HepG2 (cell line): ENCODE results near the gene LCE7A. TPM values are rescaled to one million over a fixed set of nuclear protein-coding genes. Genes with fewer than 3 reads are reported as not detected.

Experiments used
- polyA plus RNA-seq, 8 experiments: library from polyadenylated mRNA; depleted of rRNA in 3 of 8; stranded (reverse) in 7 of 8; unstranded in 1 of 8; fragments of >200 nt; fragmentation: Illumina TruSeq in 4 of 8; extraction: Trizol in 4 of 8; gene quantifications; 2 replicates each; pipeline versions ENCODE4 v1.2.1 to v1.2.3, GENCODE V29; 2011 to 2016; ENCODE audit warnings: low read depth in 4 of 8, missing spikeins in 1 of 8, mixed read lengths in 1 of 8; ENCODE audit not compliant: insufficient read depth in 1 of 8
- total RNA-seq, 5 experiments: library from RNA; depleted of rRNA; stranded (reverse); fragments of >200 nt; fragmentation: Illumina TruSeq; extraction: Trizol; gene quantifications; 2 replicates each; pipeline ENCODE4 v1.2.3, GENCODE V29; 2016; ENCODE audit warnings: low read depth in 1 of 5

The LCE7A gene
- total and polyA plus RNA-seq, 2 of the 13 experiments (the other 11 are each of a cell fraction or from before 2014, with no cell fraction given), result not detected

Other genes starting within 250 kb of the LCE7A start
- not detected in 2 replicates for gene LCE3B, start 246.2 kb upstream of the LCE7A start, total RNA-seq (2016; rRNA removed; fragmentation: Illumina TruSeq; extraction: Trizol)
- not detected in 2 replicates for gene LCE3B, start 246.2 kb upstream of the LCE7A start, polyA plus RNA-seq (2011; rRNA removed)
- not detected in 2 replicates for gene LCE3A, start 236.9 kb upstream of the LCE7A start, total RNA-seq (2016; rRNA removed; fragmentation: Illumina TruSeq; extraction: Trizol)
- gene LCE3A, start 236.9 kb upstream of the LCE7A start, polyA plus RNA-seq (2011; rRNA removed), result not detected in 2 replicates
- not detected in 2 replicates for gene LCE2D, start 196.6 kb upstream of the LCE7A start, total RNA-seq (2016; rRNA removed; fragmentation: Illumina TruSeq; extraction: Trizol)
- gene LCE2D, start 196.6 kb upstream of the LCE7A start, polyA plus RNA-seq (2011; rRNA removed), result not detected in 2 replicates
- not detected in 2 replicates for gene LCE2C, start 184.7 kb upstream of the LCE7A start, total RNA-seq (2016; rRNA removed; fragmentation: Illumina TruSeq; extraction: Trizol)
- gene LCE2C, start 184.7 kb upstream of the LCE7A start, polyA plus RNA-seq (2011; rRNA removed), result not detected in 2 replicates
- not detected in 2 replicates for gene LCE2B, start 173.9 kb upstream of the LCE7A start, total RNA-seq (2016; rRNA removed; fragmentation: Illumina TruSeq; extraction: Trizol)
- not detected in 2 replicates for gene LCE2B, start 173.9 kb upstream of the LCE7A start, polyA plus RNA-seq (2011; rRNA removed)
- not detected in 2 replicates for gene LCE2A, start 161.7 kb upstream of the LCE7A start, total RNA-seq (2016; rRNA removed; fragmentation: Illumina TruSeq; extraction: Trizol)
- not detected in 2 replicates for gene LCE2A, start 161.7 kb upstream of the LCE7A start, polyA plus RNA-seq (2011; rRNA removed)
- not detected in 2 replicates for gene LCE4A, start 151.8 kb upstream of the LCE7A start, total RNA-seq (2016; rRNA removed; fragmentation: Illumina TruSeq; extraction: Trizol)
- not detected in 2 replicates for gene LCE4A, start 151.8 kb upstream of the LCE7A start, polyA plus RNA-seq (2011; rRNA removed)
- not detected in 2 replicates for gene KPRP, start 102.0 kb upstream of the LCE7A start, total RNA-seq (2016; rRNA removed; fragmentation: Illumina TruSeq; extraction: Trizol)
- not detected in 2 replicates for gene KPRP, start 102.0 kb upstream of the LCE7A start, polyA plus RNA-seq (2011; rRNA removed)
- gene LCE1F, start 84.9 kb upstream of the LCE7A start, total RNA-seq (2016; rRNA removed; fragmentation: Illumina TruSeq; extraction: Trizol), result not detected in 2 replicates
- not detected in 2 replicates for gene LCE1F, start 84.9 kb upstream of the LCE7A start, polyA plus RNA-seq (2011; rRNA removed)
- not detected in 2 replicates for gene LCE1E, start 73.7 kb upstream of the LCE7A start, total RNA-seq (2016; rRNA removed; fragmentation: Illumina TruSeq; extraction: Trizol)
- 0.12 TPM in 2 replicates for gene LCE1E, start 73.7 kb upstream of the LCE7A start, polyA plus RNA-seq (2011; rRNA removed)
- not detected in 2 replicates for gene LCE1D, start 63.3 kb upstream of the LCE7A start, total RNA-seq (2016; rRNA removed; fragmentation: Illumina TruSeq; extraction: Trizol)
- gene LCE1D, start 63.3 kb upstream of the LCE7A start, polyA plus RNA-seq (2011; rRNA removed), result not detected in 2 replicates
- not detected in 2 replicates for gene LCE1C, start 53.3 kb upstream of the LCE7A start, total RNA-seq (2016; rRNA removed; fragmentation: Illumina TruSeq; extraction: Trizol)
- gene LCE1C, start 53.3 kb upstream of the LCE7A start, polyA plus RNA-seq (2011; rRNA removed), result not detected in 2 replicates
- gene LCE1B, start 48.0 kb upstream of the LCE7A start, total RNA-seq (2016; rRNA removed; fragmentation: Illumina TruSeq; extraction: Trizol), result not detected in 2 replicates
- not detected in 2 replicates for gene LCE1B, start 48.0 kb upstream of the LCE7A start, polyA plus RNA-seq (2011; rRNA removed)
- gene LCE1A, start 32.5 kb upstream of the LCE7A start, total RNA-seq (2016; rRNA removed; fragmentation: Illumina TruSeq; extraction: Trizol), result not detected in 2 replicates
- not detected in 2 replicates for gene LCE1A, start 32.5 kb upstream of the LCE7A start, polyA plus RNA-seq (2011; rRNA removed)
- not detected in 2 replicates for gene LCE6A, start 17.1 kb upstream of the LCE7A start, total RNA-seq (2016; rRNA removed; fragmentation: Illumina TruSeq; extraction: Trizol)
- gene LCE6A, start 17.1 kb upstream of the LCE7A start, polyA plus RNA-seq (2011; rRNA removed), result not detected in 2 replicates
- gene SMCP, start 18.3 kb downstream of the LCE7A start, total RNA-seq (2016; rRNA removed; fragmentation: Illumina TruSeq; extraction: Trizol), result not detected in 2 replicates
- not detected in 2 replicates for gene SMCP, start 18.3 kb downstream of the LCE7A start, polyA plus RNA-seq (2011; rRNA removed)
- gene IVL, start 48.5 kb downstream of the LCE7A start, total RNA-seq (2016; rRNA removed; fragmentation: Illumina TruSeq; extraction: Trizol), result not detected in 2 replicates
- not detected in 2 replicates for gene IVL, start 48.5 kb downstream of the LCE7A start, polyA plus RNA-seq (2011; rRNA removed)
- gene SPRR5, start 87.2 kb downstream of the LCE7A start, total RNA-seq (2016; rRNA removed; fragmentation: Illumina TruSeq; extraction: Trizol), result not detected in 2 replicates
- not detected in 2 replicates for gene SPRR5, start 87.2 kb downstream of the LCE7A start, polyA plus RNA-seq (2011; rRNA removed)
- gene SPRR4, start 110.7 kb downstream of the LCE7A start, total RNA-seq (2016; rRNA removed; fragmentation: Illumina TruSeq; extraction: Trizol), result not detected in 2 replicates
- not detected in 2 replicates for gene SPRR4, start 110.7 kb downstream of the LCE7A start, polyA plus RNA-seq (2011; rRNA removed)
- gene SPRR1A, start 124.1 kb downstream of the LCE7A start, total RNA-seq (2016; rRNA removed; fragmentation: Illumina TruSeq; extraction: Trizol), result not detected in 2 replicates
- gene SPRR1A, start 124.1 kb downstream of the LCE7A start, polyA plus RNA-seq (2011; rRNA removed), result not detected in 2 replicates
- not detected in 2 replicates for gene SPRR3, start 141.8 kb downstream of the LCE7A start, total RNA-seq (2016; rRNA removed; fragmentation: Illumina TruSeq; extraction: Trizol)
- gene SPRR3, start 141.8 kb downstream of the LCE7A start, polyA plus RNA-seq (2011; rRNA removed), result not detected in 2 replicates
- gene SPRR1B, start 171.2 kb downstream of the LCE7A start, total RNA-seq (2016; rRNA removed; fragmentation: Illumina TruSeq; extraction: Trizol), result not detected in 2 replicates
- not detected in 2 replicates for gene SPRR1B, start 171.2 kb downstream of the LCE7A start, polyA plus RNA-seq (2011; rRNA removed)
- not detected in 2 replicates for gene SPRR2D, start 181.1 kb downstream of the LCE7A start, total RNA-seq (2016; rRNA removed; fragmentation: Illumina TruSeq; extraction: Trizol)
- not detected in 2 replicates for gene SPRR2D, start 181.1 kb downstream of the LCE7A start, polyA plus RNA-seq (2011; rRNA removed)
- gene SPRR2A, start 197.5 kb downstream of the LCE7A start, total RNA-seq (2016; rRNA removed; fragmentation: Illumina TruSeq; extraction: Trizol), result not detected in 2 replicates
- gene SPRR2A, start 197.5 kb downstream of the LCE7A start, polyA plus RNA-seq (2011; rRNA removed), result not detected in 2 replicates
- gene SPRR2B, start 211.6 kb downstream of the LCE7A start, total RNA-seq (2016; rRNA removed; fragmentation: Illumina TruSeq; extraction: Trizol), result not detected in 2 replicates
- gene SPRR2B, start 211.6 kb downstream of the LCE7A start, polyA plus RNA-seq (2011; rRNA removed), result not detected in 2 replicates
- gene SPRR2E, start 234.5 kb downstream of the LCE7A start, total RNA-seq (2016; rRNA removed; fragmentation: Illumina TruSeq; extraction: Trizol), result not detected in 2 replicates
- not detected in 2 replicates for gene SPRR2E, start 234.5 kb downstream of the LCE7A start, polyA plus RNA-seq (2011; rRNA removed)